GM21576 (cell line): Measurements from ENCODE around the gene UBE2D2.
"Not testable (repeated sequence)": the region's sequence is repeated elsewhere in the genome, so short reads cannot be mapped to it uniquely, and the experiment has no call there.

Experiments
- ATAC-seq: cut with Tn5 transposase; IDR thresholded peaks from one replicate; pipeline ENCODE4 v1.9.1; 2021; ENCODE audit warnings: mild to moderate bottlenecking, moderate library complexity; ENCODE audit not compliant: unreplicated experiment

UBE2D2 gene

GRCh38 chr5:139560752-139561654 is at the start of gene UBE2D2:
UBE2D2 (plus strand) TSS chr5:139561339; CDS start chr5:139561792, 453 bp downstream.
- peak; percentile 75 for ATAC-seq

GRCh38 chr5:139512786-139513390 is 48.3 kb upstream of the UBE2D2 start:
- ATAC-seq, result no peak

DNA sequence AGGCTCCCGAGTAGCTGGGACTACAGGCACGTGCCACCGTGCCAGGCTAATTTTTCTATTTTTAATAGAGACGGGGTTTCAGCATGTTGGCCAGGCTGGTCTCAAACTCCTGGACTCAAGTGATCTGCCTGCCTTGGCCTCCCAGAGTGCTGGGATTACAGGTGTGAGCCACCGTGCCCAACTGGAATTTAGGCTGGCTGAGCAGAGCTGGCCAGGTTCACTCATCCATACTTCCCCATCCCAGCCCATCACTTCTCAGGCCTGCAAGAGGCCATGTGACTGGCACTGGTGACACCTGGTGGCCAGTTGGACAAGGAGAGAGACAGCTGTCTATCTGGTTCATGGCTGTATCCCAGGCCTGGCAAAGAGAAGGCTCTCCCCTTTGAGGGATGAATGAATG is 47.7 kb upstream of the UBE2D2 start:
- peak; percentile 64 for ATAC-seq

DNA sequence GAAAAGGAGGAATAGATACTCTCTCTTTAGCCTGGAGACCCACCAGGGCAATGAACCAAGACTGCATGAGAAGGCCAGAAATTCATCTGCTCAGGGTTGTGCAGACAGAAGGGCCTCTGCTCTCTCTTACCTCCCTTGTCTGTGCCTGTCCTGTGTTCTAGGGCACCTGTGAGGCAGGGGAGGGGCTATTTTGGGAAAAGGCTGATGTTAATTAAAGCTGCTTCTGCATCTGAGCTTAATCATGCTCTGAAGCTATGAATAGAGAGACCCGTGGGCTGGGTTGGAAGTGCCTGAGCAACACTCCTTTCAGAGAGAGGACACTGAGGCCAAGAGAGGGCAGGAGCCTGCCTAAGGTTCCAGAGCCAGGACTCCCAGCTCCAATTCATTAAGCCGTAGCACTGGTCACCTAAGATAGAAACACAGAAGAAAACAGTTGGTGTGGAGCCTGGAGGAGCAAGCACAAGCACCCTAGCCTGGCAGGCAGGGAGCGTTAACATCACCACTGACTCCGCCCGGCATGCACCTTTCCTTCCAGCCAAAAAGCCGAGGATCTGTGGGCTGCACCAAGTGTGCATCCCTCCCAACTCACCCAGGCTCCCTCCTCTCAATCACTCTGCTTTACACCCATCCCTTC is 47.2 kb upstream of the UBE2D2 start:
- ATAC-seq, result no peak

GRCh38 chr5:139514486-139514856 is 46.7 kb upstream of the UBE2D2 start:
- ATAC-seq, result no peak

- peak; percentile 79 for ATAC-seq
Observed at GRCh38 chr5:139517683-139518564, 43.2 kb upstream of the UBE2D2 start.

DNA sequence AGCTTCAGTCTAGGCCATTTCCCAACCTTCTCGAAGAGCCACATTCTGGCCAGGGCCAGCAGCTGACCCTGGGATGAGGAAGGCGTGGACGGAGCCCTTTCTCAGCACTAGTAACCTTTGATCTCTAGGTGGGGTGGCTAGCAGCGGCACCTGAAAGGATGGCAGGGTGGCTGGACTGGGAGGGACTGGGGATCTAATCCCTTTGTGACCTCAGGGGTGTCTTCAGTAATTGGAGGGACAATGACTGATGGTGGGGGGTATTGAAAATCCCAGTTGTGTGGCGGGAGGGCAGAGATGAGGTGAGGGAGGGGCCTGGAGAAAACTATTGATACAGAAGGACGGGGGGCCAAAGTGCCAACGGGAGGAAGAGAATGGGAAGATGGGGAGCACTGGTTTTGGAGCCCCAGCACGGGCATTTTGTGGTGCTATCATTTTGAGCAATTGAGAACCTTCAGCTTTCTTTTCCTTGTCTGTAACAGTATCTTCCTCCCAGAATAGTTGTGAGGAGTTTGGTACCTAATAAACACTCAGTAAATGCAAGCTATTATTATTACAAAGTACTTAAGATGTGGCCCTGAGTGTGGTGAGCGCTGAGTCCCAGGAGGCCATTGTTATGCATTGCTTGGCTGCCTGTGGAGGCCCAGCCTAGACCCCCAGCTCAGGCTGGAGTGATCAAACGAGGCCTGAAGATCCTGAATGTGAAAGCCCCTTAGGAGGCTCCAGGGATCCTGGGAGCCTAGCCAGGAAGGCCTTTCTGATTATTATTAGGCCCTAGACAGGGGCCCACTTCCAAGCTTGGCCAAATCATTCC is 37.3 kb upstream of the UBE2D2 start:
- ATAC-seq, result no peak

GRCh38 chr5:139524446-139524845 is 36.7 kb upstream of the UBE2D2 start:
- ATAC-seq, result no peak

DNA sequence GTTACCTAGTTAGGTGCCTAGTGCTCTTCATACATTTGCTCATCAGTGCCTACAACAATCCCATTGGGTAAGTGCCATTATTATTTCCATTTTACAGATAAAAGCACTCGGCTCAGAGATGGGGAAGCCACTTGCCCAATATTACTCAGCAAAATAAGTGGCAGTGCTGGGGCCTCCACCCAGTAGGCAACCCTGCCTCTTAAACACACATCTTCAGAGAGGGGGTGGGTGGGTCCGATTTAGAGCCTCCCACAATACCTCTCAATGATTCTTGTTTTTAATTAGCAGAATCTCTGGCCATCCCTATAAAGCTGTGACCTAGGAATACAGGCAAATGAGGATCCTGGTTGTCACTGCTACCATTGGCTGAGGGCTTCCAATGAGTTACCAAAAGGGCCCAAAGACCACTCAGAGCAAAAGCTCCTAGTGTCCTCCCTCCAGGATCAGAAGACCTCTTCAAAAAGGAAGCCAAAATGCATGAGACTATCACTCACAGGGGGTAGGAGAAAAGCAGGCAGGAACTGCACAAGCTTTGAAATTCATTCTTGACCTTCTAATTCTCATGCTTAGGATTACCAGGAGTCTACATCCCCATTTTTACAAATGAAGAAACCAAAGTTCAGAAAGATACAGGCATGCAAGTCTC is 36.1 kb upstream of the UBE2D2 start:
- ATAC-seq, result no peak

GRCh38 chr5:139525586-139526308 is 35.4 kb upstream of the UBE2D2 start:
- not testable (repeated sequence) for ATAC-seq

- not testable (repeated sequence) for ATAC-seq
Observed at GRCh38 chr5:139526309-139527089, 34.6 kb upstream of the UBE2D2 start.

GRCh38 chr5:139527090-139527470 is 34.1 kb upstream of the UBE2D2 start:
- ATAC-seq, result not testable (repeated sequence)

DNA sequence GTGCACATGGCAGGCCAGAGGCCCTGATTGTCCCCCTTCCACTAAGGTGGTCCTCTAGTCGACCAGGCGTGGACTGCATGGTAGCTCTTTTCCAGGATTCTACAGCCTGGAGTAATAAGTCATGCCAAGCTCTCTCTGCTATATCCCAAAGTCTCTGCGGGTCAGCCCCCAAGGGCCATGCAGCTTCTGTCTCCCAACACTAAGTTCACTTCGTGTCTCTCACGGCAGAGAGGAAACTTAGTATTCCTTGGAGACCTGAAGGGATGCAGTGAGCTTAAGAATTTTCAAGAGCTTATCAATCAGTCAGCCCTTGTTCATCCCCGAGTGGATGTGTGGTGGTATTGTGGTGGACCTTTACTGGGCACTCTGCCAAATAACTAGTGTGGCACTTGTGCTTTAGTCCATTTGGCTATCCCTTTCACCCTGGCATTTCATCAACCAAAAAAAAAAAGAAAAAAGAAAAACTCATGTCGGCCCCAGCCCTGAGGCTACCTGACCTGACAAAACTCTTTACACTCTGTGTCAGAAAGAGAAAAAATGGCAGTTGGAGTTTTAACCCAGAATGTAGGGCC is 33.2 kb upstream of the UBE2D2 start:
- not testable (repeated sequence) for ATAC-seq

- not testable (repeated sequence) for ATAC-seq
Observed at GRCh38 chr5:139528695-139529094, 32.4 kb upstream of the UBE2D2 start.

GRCh38 chr5:139530079-139530478 is 31.1 kb upstream of the UBE2D2 start:
- not testable (repeated sequence) for ATAC-seq

GRCh38 chr5:139531772-139532169 is 29.4 kb upstream of the UBE2D2 start:
- no peak for ATAC-seq

GRCh38 chr5:139543423-139543991 is 17.6 kb upstream of the UBE2D2 start:
- peak; percentile 96 for ATAC-seq
